Measurements from ENCODE around the gene SLC11A2.

DNA sequence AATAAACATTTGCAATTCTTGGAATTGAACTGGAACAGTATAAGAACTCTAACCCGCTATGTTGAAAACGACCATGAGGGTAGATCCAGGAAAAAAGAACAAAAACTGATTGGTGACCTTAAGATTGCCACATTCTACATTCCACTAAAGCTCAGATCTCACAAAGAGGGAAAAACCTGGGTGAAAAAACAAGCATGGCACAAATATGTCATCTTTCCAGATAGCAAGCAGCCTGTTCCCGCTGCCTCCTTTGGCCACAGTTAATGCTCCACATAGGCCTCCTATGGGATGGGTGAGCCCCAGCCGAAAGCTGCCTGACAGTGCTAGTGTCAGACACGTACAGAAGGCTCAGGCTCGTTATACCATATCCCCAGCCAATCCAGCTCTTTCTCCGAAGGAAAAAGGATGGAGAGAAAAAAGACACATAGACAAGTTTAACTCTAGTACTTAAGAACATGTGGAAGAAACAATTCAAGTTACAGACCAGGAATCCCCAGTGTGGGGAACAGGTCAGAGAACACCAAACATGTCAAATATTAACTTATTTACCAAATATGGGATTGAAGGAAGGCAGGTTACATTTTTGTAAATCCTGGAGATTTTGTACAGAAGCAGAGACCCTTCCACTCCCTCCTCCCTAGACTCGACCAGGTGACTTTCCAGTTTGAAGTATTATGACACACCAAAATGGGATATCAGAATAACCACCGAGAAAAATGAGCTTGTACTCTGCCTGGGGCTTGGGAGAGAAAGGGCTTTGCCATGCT lies 36.6 kb upstream of the SLC11A2 start:
- TF ChIP-seq, protein P1, sequence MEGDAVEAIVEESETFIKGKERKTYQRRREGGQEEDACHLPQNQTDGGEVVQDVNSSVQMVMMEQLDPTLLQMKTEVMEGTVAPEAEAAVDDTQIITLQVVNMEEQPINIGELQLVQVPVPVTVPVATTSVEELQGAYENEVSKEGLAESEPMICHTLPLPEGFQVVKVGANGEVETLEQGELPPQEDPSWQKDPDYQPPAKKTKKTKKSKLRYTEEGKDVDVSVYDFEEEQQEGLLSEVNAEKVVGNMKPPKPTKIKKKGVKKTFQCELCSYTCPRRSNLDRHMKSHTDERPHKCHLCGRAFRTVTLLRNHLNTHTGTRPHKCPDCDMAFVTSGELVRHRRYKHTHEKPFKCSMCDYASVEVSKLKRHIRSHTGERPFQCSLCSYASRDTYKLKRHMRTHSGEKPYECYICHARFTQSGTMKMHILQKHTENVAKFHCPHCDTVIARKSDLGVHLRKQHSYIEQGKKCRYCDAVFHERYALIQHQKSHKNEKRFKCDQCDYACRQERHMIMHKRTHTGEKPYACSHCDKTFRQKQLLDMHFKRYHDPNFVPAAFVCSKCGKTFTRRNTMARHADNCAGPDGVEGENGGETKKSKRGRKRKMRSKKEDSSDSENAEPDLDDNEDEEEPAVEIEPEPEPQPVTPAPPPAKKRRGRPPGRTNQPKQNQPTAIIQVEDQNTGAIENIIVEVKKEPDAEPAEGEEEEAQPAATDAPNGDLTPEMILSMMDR (IDR thresholded peaks at IDR 0.05): no peak
- no peak for TF ChIP-seq POLR2AphosphoS5 (IDR thresholded peaks at IDR 0.05)
